GM21381 (cell line): ENCODE results near the gene EBI3.
"Not testable (repeated sequence)": the region's sequence is repeated elsewhere in the genome, so short reads cannot be mapped to it uniquely, and the experiment has no call there.

Experiments
- ATAC-seq: cut with Tn5 transposase; IDR thresholded peaks from one replicate; pipeline ENCODE4 v1.9.1; 2021; ENCODE audit warnings: mild to moderate bottlenecking, moderate library complexity; ENCODE audit not compliant: unreplicated experiment

The EBI3 gene

DNA sequence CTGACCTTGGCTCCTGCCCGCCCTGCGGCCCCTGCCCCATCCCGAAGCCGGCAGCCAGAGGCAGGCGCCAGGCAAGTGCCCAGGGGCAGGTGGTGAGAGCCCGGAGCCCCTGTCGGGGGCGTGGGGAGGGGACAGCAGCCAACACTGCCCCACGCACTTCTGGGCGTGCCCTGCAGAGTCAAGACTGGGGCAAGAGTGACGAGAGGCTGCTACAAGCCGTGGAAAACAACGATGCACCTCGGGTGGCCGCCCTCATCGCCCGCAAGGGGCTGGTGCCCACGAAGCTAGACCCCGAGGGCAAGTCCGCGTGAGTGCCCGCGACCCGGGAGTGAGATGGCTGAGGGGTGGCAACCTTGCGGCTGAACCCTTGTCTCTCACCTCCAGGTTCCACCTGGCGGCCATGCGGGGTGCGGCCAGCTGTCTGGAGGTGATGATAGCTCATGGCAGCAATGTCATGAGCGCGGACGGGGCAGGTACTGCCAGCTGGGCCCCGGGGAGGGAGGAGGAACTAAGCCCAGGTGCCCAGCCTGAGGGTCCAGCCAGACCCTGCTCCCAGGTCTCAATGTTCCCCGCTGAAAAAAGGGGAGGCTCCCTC lies 29.5 kb upstream of the EBI3 start:
- no peak for ATAC-seq

- no peak for ATAC-seq
Measured at GRCh38 chr19:4200940-4201542, 28.3 kb upstream of the EBI3 start.

DNA sequence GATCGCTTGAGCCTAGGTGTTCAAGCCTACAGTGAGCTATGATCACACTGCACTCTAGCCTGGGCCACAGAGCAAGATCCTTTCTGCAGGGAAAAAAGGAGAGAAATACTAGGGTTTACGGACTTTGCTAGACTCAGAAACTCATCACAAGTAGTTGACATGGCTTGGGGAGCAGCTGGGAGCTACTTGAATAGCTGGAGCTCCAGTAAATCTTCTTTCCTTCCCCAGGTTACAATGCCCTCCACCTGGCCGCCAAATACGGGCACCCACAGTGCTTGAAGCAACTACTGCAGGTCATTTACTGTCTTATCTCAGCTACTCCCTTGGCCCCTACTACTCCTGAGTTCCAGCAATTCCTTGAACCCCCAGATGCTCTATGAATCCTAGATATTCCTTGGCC lies 27.5 kb upstream of the EBI3 start:
- no peak for ATAC-seq

GRCh38 chr19:4206818-4207484 lies 22.4 kb upstream of the EBI3 start:
- no peak for ATAC-seq

GRCh38 chr19:4208385-4209094 lies 20.8 kb upstream of the EBI3 start:
- no peak for ATAC-seq

- no peak for ATAC-seq
Measured at GRCh38 chr19:4210166-4210731, 19.1 kb upstream of the EBI3 start.

GRCh38 chr19:4213116-4213515 lies 16.2 kb upstream of the EBI3 start:
- ATAC-seq, result no peak

DNA sequence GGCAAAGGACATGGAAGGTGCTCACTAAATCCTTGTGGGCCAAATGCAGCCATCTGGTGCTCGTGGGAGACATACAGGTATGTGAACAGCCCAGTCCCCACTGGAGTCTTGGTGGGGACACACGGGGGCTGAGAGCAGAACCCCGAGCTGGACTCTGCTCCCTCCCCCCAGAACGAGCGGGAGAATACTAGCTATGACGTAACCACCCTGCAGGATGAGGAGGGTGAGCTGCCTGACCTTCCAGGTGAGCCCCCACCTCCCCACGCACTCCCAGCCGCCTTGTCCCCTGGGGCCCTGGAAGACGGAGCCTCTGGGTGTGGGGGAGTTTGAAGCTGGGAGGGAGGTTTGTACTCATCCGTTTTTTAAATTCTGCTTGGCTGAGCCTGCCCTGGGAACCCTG lies 13.5 kb upstream of the EBI3 start:
- ATAC-seq, result no peak

GRCh38 chr19:4216846-4217245 lies 12.5 kb upstream of the EBI3 start:
- no peak for ATAC-seq

GRCh38 chr19:4217429-4218264 lies 11.7 kb upstream of the EBI3 start:
- no peak for ATAC-seq

- ATAC-seq, result not testable (repeated sequence)
Measured at GRCh38 chr19:4218523-4218922, 10.8 kb upstream of the EBI3 start.

DNA sequence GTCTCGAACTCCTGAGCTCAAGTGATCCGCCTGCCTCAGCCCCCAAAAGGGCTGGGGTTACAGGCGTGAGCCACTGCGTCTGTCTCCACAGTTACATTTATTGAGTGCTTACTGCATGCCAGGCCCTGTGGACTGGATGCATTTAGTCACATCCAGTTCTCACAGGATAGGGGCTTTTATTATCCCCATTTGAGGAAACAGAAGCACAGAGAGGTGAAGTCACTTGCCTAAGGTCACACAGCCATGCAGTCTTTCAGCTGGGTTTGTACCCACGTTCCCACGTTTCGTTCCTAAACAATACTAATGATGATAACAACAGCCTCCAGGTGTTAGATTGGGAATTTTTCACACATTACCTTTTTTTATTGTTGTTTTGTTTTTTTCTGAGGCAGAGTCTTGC lies 9.1 kb upstream of the EBI3 start:
- ATAC-seq, result no peak

GRCh38 chr19:4224470-4224869 lies 4.9 kb upstream of the EBI3 start:
- ATAC-seq, result no peak

- ATAC-seq, result no peak
Measured at GRCh38 chr19:4225885-4226284, 3.4 kb upstream of the EBI3 start.

- no peak for ATAC-seq
Measured at GRCh38 chr19:4227771-4228170, 1.6 kb upstream of the EBI3 start.

GRCh38 chr19:4228765-4229178 lies 551 bp upstream of the EBI3 start:
- ATAC-seq, result no peak

GRCh38 chr19:4230237-4230636 lies 914 bp downstream of the EBI3 start:
- ATAC-seq, result not testable (repeated sequence)

DNA sequence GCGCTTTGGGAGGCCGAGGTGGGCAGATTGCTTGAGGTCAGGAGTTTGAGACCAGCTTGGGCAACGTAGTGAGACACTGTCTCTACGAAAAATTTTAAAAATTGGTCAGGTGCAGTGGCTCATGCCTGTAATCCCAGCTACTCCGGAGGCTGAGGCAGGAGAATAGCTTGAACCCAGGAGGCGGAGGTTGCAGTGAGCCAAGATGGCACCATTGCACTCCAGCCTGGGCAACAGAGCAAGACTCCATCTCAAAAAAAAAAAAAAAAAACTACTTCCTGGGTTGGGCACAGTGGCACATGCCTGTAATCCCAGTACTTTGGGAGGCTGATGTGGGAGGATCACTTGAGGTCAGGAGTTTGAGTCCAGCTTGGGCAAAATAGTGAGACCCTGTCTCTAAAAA lies 2.2 kb downstream of the EBI3 start:
- ATAC-seq, result not testable (repeated sequence)

- not testable (repeated sequence) for ATAC-seq
Measured at GRCh38 chr19:4232139-4232538, 2.8 kb downstream of the EBI3 start.

DNA sequence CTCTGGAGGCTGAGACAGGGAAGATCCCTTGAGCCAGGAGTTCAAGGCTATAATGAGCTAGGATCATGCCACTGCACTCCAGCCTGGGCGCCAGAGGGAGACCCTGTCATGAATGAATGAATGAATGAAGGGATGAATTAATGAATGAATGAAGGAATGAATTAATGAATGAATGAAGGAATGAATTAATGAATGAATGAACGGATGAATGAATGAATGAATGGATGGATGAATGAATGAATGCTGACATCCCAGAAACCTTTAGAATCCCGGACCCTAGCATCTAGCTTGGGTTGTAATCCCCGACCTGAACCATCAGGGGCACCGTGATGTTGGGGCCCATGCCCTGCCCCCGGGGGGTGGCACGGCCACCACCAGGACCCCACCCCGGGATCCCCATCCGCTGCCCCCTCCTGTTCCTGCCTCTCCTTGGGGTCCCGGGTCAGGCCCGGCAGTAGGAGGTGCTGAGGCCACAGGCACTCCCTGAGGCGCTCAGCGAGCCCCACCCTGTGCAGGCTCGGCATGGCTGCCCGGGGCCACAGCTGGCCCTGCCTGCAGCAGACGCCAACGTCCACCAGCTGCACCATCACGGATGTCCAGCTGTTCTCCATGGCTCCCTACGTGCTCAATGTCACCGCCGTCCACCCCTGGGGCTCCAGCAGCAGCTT lies 3.4 kb downstream of the EBI3 start:
- ATAC-seq, result no peak
